GM11168 (cell line): ENCODE results near the gene SH2D3A.
"Not testable (repeated sequence)": the region's sequence is repeated elsewhere in the genome, so short reads cannot be mapped to it uniquely, and the experiment has no call there.

Source experiments
- in situ Hi-C: fragments of 300-500 bp; cut with MboI; formaldehyde crosslinking; loops from one replicate; pipeline ENCODE4 v1.12.0; 2022; ENCODE audit warnings: low sequenced_read_pairs; ENCODE audit not compliant: unreplicated experiment

Gene SH2D3A

GRCh38 chr19:6767357-6768235, at the start of gene SH2D3A:
Gene SH2D3A, minus strand, starts transcription at chr19:6767435. Its CDS starts 3,687 bp downstream, at chr19:6763748.
- in situ Hi-C loops: no loop called here

GRCh38 chr19:6813659-6814058, 46.4 kb upstream of the SH2D3A start:
- in situ Hi-C loops: no loop called here

- in situ Hi-C loops: no loop called here
Measured at GRCh38 chr19:6812612-6813011, 45.4 kb upstream of the SH2D3A start.

GRCh38 chr19:6811906-6812305, 44.7 kb upstream of the SH2D3A start:
- in situ Hi-C loops: no loop called here

- in situ Hi-C loops: no loop called here
Measured at GRCh38 chr19:6811378-6811777, 44.1 kb upstream of the SH2D3A start.

- in situ Hi-C loops: no loop called here
Measured at GRCh38 chr19:6809262-6809661, 42.0 kb upstream of the SH2D3A start.

GRCh38 chr19:6808494-6808893, 41.3 kb upstream of the SH2D3A start:
- in situ Hi-C loops: no loop called here

- in situ Hi-C loops: no loop called here
Measured at GRCh38 chr19:6807291-6807690, 40.1 kb upstream of the SH2D3A start.

GRCh38 chr19:6806488-6806887, 39.3 kb upstream of the SH2D3A start:
- in situ Hi-C loops: no loop called here

GRCh38 chr19:6803036-6803404, 35.8 kb upstream of the SH2D3A start:
- in situ Hi-C loops: no loop called here

- in situ Hi-C loops: no loop called here
Measured at GRCh38 chr19:6802336-6803035, 35.3 kb upstream of the SH2D3A start.

- in situ Hi-C loops: no loop called here
Measured at GRCh38 chr19:6801485-6802086, 34.4 kb upstream of the SH2D3A start.

- in situ Hi-C loops: no loop called here
Measured at GRCh38 chr19:6800991-6801484, 33.8 kb upstream of the SH2D3A start.

GRCh38 chr19:6800160-6800790, 33.0 kb upstream of the SH2D3A start:
- in situ Hi-C loops: not testable (repeated sequence)

GRCh38 chr19:6797646-6798045, 30.4 kb upstream of the SH2D3A start:
- in situ Hi-C loops: no loop called here

GRCh38 chr19:6796278-6796677, 29.0 kb upstream of the SH2D3A start:
- in situ Hi-C loops: no loop called here

- in situ Hi-C loops: no loop called here
Measured at GRCh38 chr19:6794686-6795431, 27.6 kb upstream of the SH2D3A start.

GRCh38 chr19:6793973-6794372, 26.7 kb upstream of the SH2D3A start:
- in situ Hi-C loops: no loop called here

- in situ Hi-C loops: no loop called here
Measured at GRCh38 chr19:6793411-6793810, 26.2 kb upstream of the SH2D3A start.

- in situ Hi-C loops: no loop called here
Measured at GRCh38 chr19:6791237-6791636, 24.0 kb upstream of the SH2D3A start.
